Tibial nerve (tissue), 4 donors: Measurements from ENCODE around the gene SLC9A9. TPM values are rescaled to one million over a fixed set of nuclear protein-coding genes. Genes with fewer than 3 reads are reported as not detected.

ENCODE experiments used
- DNase-seq, 2 donors: peaks; one replicate each; pipeline ENCODE4 v3.0.0-alpha.2; 2019; ENCODE audit warnings: low spot score in 2 of 2
- H3K27ac ChIP-seq, 4 donors: fragments of 200-600 bp; sonication (generic) in 3 of 4; one replicate each; pipeline ENCODE4 v1.5.1; 2017 to 2019; ENCODE audit warnings: mild to moderate bottlenecking in 1 of 4
- H3K27me3 ChIP-seq, 2 donors: fragments of 200-600 bp; sonication (generic) in 1 of 2; one replicate each; pipeline versions ENCODE4 v1.5.1 to v1.6.0; 2017 to 2019
- H3K36me3 ChIP-seq, 3 donors: fragments of 200-600 bp; sonication (generic); one replicate each; pipeline ENCODE4 v1.5.1; 2018 to 2019
- H3K4me1 ChIP-seq, 4 donors: fragments of 200-600 bp; sonication (generic) in 3 of 4; one replicate each; pipeline ENCODE4 v1.5.1; 2017 to 2019
- H3K4me3 ChIP-seq, 4 donors: fragments of 200-600 bp; sonication (generic) in 3 of 4; one replicate each; pipeline ENCODE4 v1.5.1; 2017 to 2019; ENCODE audit warnings: mild to moderate bottlenecking in 1 of 4, moderate library complexity in 1 of 4
- H3K9me3 ChIP-seq, 4 donors: fragments of 200-600 bp; sonication (generic) in 3 of 4; one replicate each; pipeline ENCODE4 v1.5.1; 2017 to 2019
- EP300 ChIP-seq, 2 donors: sonication (generic); formaldehyde crosslinking; IDR thresholded peaks; one replicate each; pipeline ENCODE4 v1.6.1; 2017; ENCODE audit warnings: antibody characterized with exemption in 2 of 2, mild to moderate bottlenecking in 1 of 2
- POLR2A ChIP-seq, 2 donors: fragments of 450-650 bp; IDR thresholded peaks; one replicate each; pipeline ENCODE4 v1.6.1; 2017; ENCODE audit warnings: antibody characterized with exemption in 2 of 2, mild to moderate bottlenecking in 2 of 2, moderate library complexity in 2 of 2
- WGBS, 2 donors: methylation state at CpG; one replicate each; pipeline ENCODE4 v1.1.5; 2018; 5-methylcytosine and 5-hydroxymethylcytosine counted together
- total RNA-seq, 4 donors: library from RNA; depleted of rRNA; stranded (reverse); fragments of >200 nt; gene quantifications; one replicate each; pipeline ENCODE4 v1.1.0, GENCODE V29; 2016
- TF ChIP-seq, protein P1 (sequence below), 5 experiments: fragments of 200-600 bp in 3 of 5; fragments of 450-650 bp in 2 of 5; sonication (generic) in 3 of 5; IDR thresholded peaks; one replicate each; pipeline ENCODE4 v1.5.1; 2016 to 2019; ENCODE audit warnings: antibody characterized with exemption in 5 of 5, mild to moderate bottlenecking in 3 of 5, moderate library complexity in 2 of 5

The SLC9A9 gene
- total RNA-seq, 4 donors from 2014 or later, result 7.6 to 11.1 (median 9.2) TPM

DNA sequence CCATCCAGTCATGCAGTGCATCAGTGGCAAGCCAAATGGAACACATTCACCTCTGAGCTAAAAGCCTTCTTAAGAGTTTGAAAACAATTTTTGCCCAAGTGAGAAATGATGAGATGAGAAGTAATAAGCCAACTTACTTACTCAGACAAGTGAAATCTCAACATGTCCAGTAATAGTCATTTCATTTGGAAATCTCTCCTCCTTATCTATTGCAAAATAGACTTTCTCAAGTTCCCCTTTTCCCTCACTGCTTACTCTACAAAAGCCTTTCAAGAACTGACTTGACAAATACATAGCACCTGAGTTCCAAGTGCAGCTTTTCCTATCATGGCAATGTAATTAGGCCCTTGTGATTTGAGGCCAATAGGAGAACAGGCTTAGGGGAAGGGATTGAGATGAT, 282.3 kb downstream of the SLC9A9 start:
- no peak for TF ChIP-seq POLR2A (IDR thresholded peaks at IDR 0.05)
- TF ChIP-seq, protein P1, sequence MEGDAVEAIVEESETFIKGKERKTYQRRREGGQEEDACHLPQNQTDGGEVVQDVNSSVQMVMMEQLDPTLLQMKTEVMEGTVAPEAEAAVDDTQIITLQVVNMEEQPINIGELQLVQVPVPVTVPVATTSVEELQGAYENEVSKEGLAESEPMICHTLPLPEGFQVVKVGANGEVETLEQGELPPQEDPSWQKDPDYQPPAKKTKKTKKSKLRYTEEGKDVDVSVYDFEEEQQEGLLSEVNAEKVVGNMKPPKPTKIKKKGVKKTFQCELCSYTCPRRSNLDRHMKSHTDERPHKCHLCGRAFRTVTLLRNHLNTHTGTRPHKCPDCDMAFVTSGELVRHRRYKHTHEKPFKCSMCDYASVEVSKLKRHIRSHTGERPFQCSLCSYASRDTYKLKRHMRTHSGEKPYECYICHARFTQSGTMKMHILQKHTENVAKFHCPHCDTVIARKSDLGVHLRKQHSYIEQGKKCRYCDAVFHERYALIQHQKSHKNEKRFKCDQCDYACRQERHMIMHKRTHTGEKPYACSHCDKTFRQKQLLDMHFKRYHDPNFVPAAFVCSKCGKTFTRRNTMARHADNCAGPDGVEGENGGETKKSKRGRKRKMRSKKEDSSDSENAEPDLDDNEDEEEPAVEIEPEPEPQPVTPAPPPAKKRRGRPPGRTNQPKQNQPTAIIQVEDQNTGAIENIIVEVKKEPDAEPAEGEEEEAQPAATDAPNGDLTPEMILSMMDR (IDR thresholded peaks at IDR 0.05), result no peak
- no peak for TF ChIP-seq EP300 (IDR thresholded peaks at IDR 0.05)
- Histone ChIP-seq H3K27ac (no peak overlapping the region), H3K4me3 (no peak overlapping the region), H3K9me3 (no peaks in the 10 kb centered on the region), H3K27me3 (no peaks in the 10 kb centered on the region), H3K36me3 (no peaks in the 10 kb centered on the region), H3K4me1 (no peaks in the 10 kb centered on the region)
- DNase-seq, result no peak

DNA sequence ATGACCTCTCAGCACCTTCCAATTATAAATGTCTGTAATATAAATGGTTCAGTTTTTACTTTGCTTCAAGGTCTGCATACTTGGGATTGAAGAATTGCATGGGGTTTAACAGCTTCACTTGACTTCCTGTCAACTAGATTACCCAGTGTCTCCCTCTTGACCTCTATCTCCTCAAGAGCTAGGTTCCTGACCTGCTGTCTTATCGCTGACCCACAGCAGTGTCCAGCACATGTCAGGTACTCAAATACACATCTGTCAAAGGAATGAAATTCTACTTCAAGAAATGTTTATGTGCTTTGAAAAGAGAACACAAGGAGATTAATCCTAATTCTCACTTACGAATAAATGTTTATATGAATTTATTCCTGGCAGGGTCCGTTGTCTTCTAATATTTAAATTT, 284.5 kb downstream of the SLC9A9 start:
- WGBS, 2 donors, result 92 to 94% methylated on average over 3 of the region's 3 CpGs
- no peak for TF ChIP-seq POLR2A (IDR thresholded peaks at IDR 0.05)
- TF ChIP-seq, protein P1 (IDR thresholded peaks at IDR 0.05), result no peak
- TF ChIP-seq EP300 (IDR thresholded peaks at IDR 0.05), result no peak
- H3K27ac ChIP-seq, result no peak overlapping the region
- DNase-seq, result no peak
- H3K4me1 ChIP-seq, result no peaks in the 10 kb centered on the region
- no peaks in the 10 kb centered on the region for H3K9me3 ChIP-seq
- no peaks in the 10 kb centered on the region for H3K36me3 ChIP-seq
- H3K27me3 ChIP-seq, result no peaks in the 10 kb centered on the region
- H3K4me3 ChIP-seq, result no peak overlapping the region

DNA sequence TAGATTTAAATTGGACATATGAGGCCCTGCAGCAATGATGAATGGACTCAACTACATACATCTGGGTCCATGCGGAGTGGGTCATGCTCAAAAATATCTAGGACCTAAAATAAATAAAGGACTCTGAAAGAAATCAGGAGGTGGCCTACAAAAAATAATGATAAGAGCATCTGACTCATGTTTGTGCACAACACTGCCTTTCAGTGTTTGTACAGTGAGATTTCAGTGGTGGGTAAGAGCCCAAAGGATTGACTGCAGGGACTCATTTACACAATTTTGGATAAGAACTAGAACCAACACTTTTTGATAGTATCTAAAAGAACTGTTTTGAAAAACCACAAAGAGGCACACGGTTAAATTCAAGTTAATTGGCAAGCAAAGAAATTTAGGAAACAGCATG, 285.5 kb downstream of the SLC9A9 start:
- Histone ChIP-seq H3K36me3 (peaks cover 0 to 5% (median 0%) of the 10 kb centered on the region in 3 donors), H3K27ac (no peak overlapping the region), H3K4me1 (no peaks in the 10 kb centered on the region), H3K9me3 (peaks cover 0 to 6% (median 0%) of the 10 kb centered on the region in 4 donors), H3K4me3 (no peak overlapping the region), H3K27me3 (no peaks in the 10 kb centered on the region)
- DNase-seq, result no peak
- TF ChIP-seq, protein P1 (IDR thresholded peaks at IDR 0.05), result no peak
- no peak for TF ChIP-seq POLR2A (IDR thresholded peaks at IDR 0.05)
- no peak for TF ChIP-seq EP300 (IDR thresholded peaks at IDR 0.05)
- WGBS, 2 donors, result 56 to 66% methylated on average over 2 of the region's 2 CpGs

DNA sequence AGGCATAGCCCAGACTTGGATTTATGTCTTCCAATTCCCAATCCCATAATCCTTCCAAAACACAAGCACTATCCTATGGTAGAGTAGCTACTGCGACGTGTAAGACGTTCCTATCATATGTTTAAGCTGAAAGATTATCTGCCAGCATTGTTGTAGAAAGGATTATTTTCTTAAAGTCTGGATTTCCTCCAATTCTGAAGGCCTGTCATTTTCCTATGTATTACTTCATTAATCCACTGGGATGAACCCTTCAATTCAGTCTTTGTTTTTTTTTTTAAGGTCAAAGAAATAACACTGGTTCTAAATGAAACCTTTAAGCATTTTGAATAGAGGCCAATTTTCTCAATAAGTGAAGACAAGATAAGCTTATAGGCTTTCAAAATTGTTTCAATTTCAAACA, 289.0 kb downstream of the SLC9A9 start:
- peaks cover 0 to 5% (median 0%) of the 10 kb centered on the region in 3 donors for H3K36me3 ChIP-seq
- TF ChIP-seq EP300 (IDR thresholded peaks at IDR 0.05), result no peak
- no peak overlapping the region for H3K27ac ChIP-seq
- no peak for DNase-seq
- no peak overlapping the region for H3K4me3 ChIP-seq
- 39 to 53% methylated on average over 3 of the region's 3 CpGs for whole genome bisulfite sequencing, 2 donors
- peaks cover 0 to 6% (median 0%) of the 10 kb centered on the region in 4 donors for H3K9me3 ChIP-seq
- no peaks in the 10 kb centered on the region for H3K27me3 ChIP-seq
- no peaks in the 10 kb centered on the region for H3K4me1 ChIP-seq

DNA sequence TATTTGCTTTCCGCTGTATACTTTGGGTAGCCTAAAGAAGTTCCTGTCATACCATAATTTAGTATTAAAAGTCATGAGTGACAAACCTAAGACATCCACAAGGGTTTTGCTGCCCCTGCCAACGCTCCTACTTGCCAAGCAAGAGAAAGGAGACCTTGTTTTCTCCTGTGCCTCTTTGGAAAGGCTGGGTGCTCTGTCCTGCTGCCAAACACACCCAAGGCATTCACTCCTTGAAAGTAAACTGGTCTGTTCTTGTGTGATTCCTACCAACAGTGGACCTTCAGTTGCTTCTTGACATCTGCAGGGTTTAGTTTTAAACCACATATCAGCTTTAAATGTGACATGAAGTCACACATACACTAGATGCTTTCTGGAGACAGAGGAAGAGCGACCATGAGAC, 295.4 kb downstream of the SLC9A9 start:
- Histone ChIP-seq H3K4me3 (no peak overlapping the region), H3K36me3 (peaks cover 0 to 7% (median 0%) of the 10 kb centered on the region in 3 donors), H3K27ac (no peak overlapping the region), H3K27me3 (no peaks in the 10 kb centered on the region), H3K4me1 (no peaks in the 10 kb centered on the region), H3K9me3 (peaks cover 0 to 1% (median 0%) of the 10 kb centered on the region in 4 donors)
- WGBS, 2 donors, result 79 to 85% methylated on average over 3 of the region's 3 CpGs
- TF ChIP-seq, protein P1 (IDR thresholded peaks at IDR 0.05), result no peak
- no peak for TF ChIP-seq POLR2A (IDR thresholded peaks at IDR 0.05)
- no peak for TF ChIP-seq EP300 (IDR thresholded peaks at IDR 0.05)
- DNase-seq, result no peak

DNA sequence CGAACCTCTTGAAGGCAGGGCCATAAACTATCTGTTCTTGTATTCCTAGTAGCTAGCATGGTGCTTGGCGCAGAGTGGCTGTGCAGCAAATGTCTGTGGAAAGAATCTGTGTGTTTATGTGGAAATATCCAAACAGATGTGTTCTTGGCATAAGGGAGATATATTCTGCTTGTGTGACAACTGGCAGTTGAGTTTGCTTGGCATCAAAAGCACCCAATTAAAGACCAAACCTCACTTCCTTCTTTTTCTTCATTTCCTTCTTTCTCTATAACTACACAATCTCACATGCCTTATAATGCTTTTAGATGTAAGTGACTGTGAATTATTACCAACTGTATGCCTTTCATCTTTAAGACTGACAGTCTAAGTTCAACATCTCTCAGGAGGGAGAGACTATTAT, 296.5 kb downstream of the SLC9A9 start:
- H3K4me3 ChIP-seq, result no peak overlapping the region
- no peaks in the 10 kb centered on the region for H3K27me3 ChIP-seq
- TF ChIP-seq, protein P1 (IDR thresholded peaks at IDR 0.05), result no peak
- TF ChIP-seq EP300 (IDR thresholded peaks at IDR 0.05) (no peak), POLR2A (IDR thresholded peaks at IDR 0.05) (no peak)
- no peak for DNase-seq
- H3K27ac ChIP-seq, result no peak overlapping the region
- H3K4me1 ChIP-seq, result no peaks in the 10 kb centered on the region
- WGBS, 2 donors, result 89 to 95% methylated on average over 2 of the region's 2 CpGs
- H3K9me3 ChIP-seq, result no peaks in the 10 kb centered on the region
- H3K36me3 ChIP-seq, result peaks cover 0 to 6% (median 0%) of the 10 kb centered on the region in 3 donors
